Activated CD4-positive, alpha-beta T cell treated with anti-CD3 and anti-CD28 coated beads, Interleukin-2, amount 10 ng/mL, durations not matched to agents 7 days and 5 days (primary cell): Measurements from ENCODE around the gene ZNF560. TPM values are rescaled to one million over a fixed set of nuclear protein-coding genes. Genes with fewer than 3 reads are reported as not detected.
"Not testable (repeated sequence)": the region's sequence is repeated elsewhere in the genome, so short reads cannot be mapped to it uniquely, and the experiment has no call there.

ENCODE experiments used
- CTCF ChIA-PET: fragments of 350-600 bp; sonication (Branson Sonifier 250); formaldehyde crosslinking; loops from one replicate; lab custom pipeline; 2021; ENCODE audit warnings: antibody characterized with exemption; lab: Charles Lee
- POLR2A ChIA-PET: fragments of 350-600 bp; sonication (Branson Sonifier 250); formaldehyde crosslinking; loops from one replicate; lab custom pipeline; 2021; ENCODE audit warnings: antibody characterized with exemption; lab: Charles Lee
- DNase-seq: peaks from one replicate; pipeline ENCODE4 v3.0.0-alpha.2; 2020
- H3K27ac Mint-ChIP-seq: one replicate; pipeline ENCODE4 v1.8.0; 2021; ENCODE audit warnings: mild to moderate bottlenecking, moderate library complexity, mixed read lengths
- H3K27me3 Mint-ChIP-seq: one replicate; pipeline ENCODE4 v1.8.0; 2021; ENCODE audit warnings: mixed read lengths
- H3K36me3 Mint-ChIP-seq: one replicate; pipeline ENCODE4 v1.8.0; 2021; ENCODE audit warnings: low read depth, mixed read lengths
- H3K4me1 Mint-ChIP-seq: one replicate; pipeline ENCODE4 v1.8.0; 2021; ENCODE audit warnings: mixed read lengths
- H3K4me3 Mint-ChIP-seq: one replicate; pipeline ENCODE4 v1.8.0; 2021; ENCODE audit warnings: mild to moderate bottlenecking, moderate library complexity, mixed read lengths
- H3K9me3 Mint-ChIP-seq: one replicate; pipeline ENCODE4 v1.8.0; 2021; ENCODE audit warnings: mixed read lengths
- total RNA-seq, 2 experiments: library from RNA; stranded (reverse); gene quantifications; one replicate each; pipeline ENCODE4 v1.2.3, GENCODE V29; 2021

Gene ZNF560
- under 1 TPM in 1 of 2 experiments, not detected in 1; 0.06 TPM for total RNA-seq

DNA sequence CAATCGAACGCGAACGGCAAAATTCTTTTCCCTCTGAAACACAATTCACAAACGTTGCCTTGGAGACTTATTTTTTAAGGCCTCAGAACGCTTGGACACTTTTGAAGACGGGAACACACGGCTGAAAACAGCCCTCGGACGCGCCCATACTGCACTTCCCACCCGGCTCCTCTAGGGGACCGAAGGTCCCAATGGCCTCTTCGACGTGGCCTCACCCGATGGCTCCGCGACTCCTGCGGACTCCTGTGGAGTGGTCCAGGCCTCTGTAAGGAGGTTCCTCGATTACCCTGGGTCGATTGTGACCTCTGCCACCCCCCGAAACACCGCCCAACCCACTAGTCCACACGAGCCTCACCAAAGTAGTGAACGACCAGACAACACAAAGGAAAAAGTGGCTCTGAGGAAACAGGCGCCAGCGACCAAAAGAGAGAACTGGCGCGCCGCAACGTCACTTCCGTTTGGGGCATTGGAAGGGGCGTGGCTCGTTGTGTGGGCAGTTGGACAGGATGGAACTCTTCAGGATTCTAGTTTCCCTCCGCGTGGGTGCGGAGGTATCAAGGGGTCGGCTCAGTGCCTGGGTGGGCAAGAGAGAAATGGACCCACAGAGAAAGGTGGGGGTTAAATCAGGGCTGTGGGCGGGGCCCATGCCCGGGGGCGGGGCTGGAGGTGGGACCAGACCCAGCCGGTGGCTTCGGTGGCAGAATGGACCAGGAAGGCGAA lies at the start of gene ZNF560:
ZNF560 (minus strand) TSS at position 434 of the 720 bp plus-strand sequence. CDS start 23,303 bp downstream, outside the sequence.
- ChIA-PET CTCF (no interaction called here), POLR2A (no interaction called here)
- H3K27me3 Mint-ChIP-seq = no peaks in the 10 kb centered on the region
- peaks cover 28% of the 10 kb centered on the region for H3K9me3 Mint-ChIP-seq
- peak; percentile 7 for DNase-seq
- peak within 1 kb of the TSS; percentile 53 for H3K4me3 Mint-ChIP-seq
- H3K4me1 Mint-ChIP-seq = peaks cover 8% of the 10 kb centered on the region
- peak within 1 kb of the TSS; percentile 80 for H3K27ac Mint-ChIP-seq
- H3K36me3 Mint-ChIP-seq = peaks cover 10% of the 10 kb centered on the region

DNA sequence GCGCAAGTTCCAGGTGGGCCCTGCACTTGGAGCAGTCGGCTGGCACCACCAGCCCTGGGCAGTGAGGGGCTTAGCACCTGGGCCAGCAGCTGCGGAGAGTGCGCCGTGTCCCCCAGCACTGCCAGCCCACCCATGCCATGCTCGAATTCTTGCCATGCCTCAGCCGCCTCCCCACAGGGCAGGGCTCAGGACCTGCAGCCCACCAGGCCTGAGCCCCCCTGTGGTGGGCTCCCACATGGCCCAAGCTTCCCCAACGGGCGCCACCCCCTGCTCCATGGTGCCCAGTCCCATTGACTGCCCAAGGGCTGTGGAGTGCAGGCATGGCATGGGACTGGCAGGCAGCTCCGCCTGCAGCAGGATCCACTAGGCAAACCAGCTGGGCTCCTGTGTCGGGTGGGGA lies 49.5 kb upstream of the ZNF560 start:
- ChIA-PET POLR2A (no interaction called here), CTCF (interaction anchor here (0.6 kb wide), 1 partner anchor 164 kb away, joined by 4 read pairs; no protein-coding TSS in a partner anchor)
- Mint-ChIP-seq H3K27me3 (no peaks in the 10 kb centered on the region), H3K9me3 (peaks cover 25% of the 10 kb centered on the region), H3K4me3 (no peak overlapping the region), H3K27ac (no peak overlapping the region), H3K36me3 (peaks cover 6% of the 10 kb centered on the region), H3K4me1 (no peaks in the 10 kb centered on the region)
- no peak for DNase-seq

DNA sequence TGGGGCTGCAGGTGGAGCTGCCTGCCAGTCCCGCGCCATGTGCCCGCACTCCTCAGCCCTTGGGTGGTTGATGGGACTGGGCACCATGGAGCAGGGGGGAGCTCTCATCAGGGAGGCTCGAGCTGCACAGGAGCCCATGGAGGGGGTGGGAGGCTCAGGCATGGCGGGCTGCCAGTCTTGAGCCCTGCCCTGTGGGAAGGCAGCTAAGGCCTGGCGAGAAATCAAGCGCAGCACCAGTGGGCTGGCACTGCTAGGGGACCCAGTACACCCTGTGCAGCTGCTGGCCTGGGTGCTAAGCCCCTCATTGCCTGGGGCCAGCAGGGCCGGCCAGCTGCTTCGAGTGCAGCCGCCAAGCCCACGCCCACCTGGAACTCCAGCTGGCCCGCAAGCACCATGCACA lies 42.9 kb upstream of the ZNF560 start:
- H3K4me1 Mint-ChIP-seq = peaks cover 12% of the 10 kb centered on the region
- H3K36me3 Mint-ChIP-seq = peaks cover 30% of the 10 kb centered on the region
- H3K27me3 Mint-ChIP-seq, POLR2A ChIA-PET, DNase-seq, H3K4me3 Mint-ChIP-seq, H3K27ac Mint-ChIP-seq: not testable (repeated sequence)
- CTCF ChIA-PET = interaction anchor here (0.6 to 1.8 kb wide), 2 partner anchors 11 to 185 kb away, joined by 4 to 5 read pairs; no protein-coding TSS in a partner anchor
- H3K9me3 Mint-ChIP-seq = peaks cover 24% of the 10 kb centered on the region

- H3K27me3 Mint-ChIP-seq, DNase-seq, CTCF ChIA-PET, POLR2A ChIA-PET: not testable (repeated sequence)
- H3K36me3 Mint-ChIP-seq = peaks cover 44% of the 10 kb centered on the region
- peaks cover 15% of the 10 kb centered on the region for H3K4me1 Mint-ChIP-seq
- peaks cover 36% of the 10 kb centered on the region for H3K9me3 Mint-ChIP-seq
- peak overlapping the region; percentile 62 for H3K27ac Mint-ChIP-seq
- H3K4me3 Mint-ChIP-seq = peak overlapping the region; percentile 98
Observed at GRCh38 chr19:9539921-9540320, 41.5 kb upstream of the ZNF560 start.

DNA sequence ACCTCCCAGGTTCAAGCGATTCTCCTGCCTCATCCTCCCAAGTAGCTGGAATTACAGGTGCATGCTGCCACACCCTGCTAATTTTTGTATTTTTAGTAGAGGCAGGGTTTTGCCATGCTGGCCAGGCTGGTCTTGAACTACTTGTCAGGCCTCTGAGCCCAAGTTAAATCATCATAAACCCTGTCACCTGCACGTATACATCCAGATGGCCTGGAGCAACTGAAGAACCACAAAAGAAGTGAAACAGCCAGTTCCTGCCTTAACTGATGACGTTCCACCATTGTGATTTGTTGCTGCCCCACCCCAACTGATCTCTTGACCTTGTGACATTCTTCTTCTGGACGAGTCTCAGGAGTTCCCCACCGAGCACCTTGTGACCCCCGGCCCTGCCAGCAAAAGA lies 40.8 kb upstream of the ZNF560 start:
- POLR2A ChIA-PET = not testable (repeated sequence)
- peaks cover 38% of the 10 kb centered on the region for H3K9me3 Mint-ChIP-seq

DNA sequence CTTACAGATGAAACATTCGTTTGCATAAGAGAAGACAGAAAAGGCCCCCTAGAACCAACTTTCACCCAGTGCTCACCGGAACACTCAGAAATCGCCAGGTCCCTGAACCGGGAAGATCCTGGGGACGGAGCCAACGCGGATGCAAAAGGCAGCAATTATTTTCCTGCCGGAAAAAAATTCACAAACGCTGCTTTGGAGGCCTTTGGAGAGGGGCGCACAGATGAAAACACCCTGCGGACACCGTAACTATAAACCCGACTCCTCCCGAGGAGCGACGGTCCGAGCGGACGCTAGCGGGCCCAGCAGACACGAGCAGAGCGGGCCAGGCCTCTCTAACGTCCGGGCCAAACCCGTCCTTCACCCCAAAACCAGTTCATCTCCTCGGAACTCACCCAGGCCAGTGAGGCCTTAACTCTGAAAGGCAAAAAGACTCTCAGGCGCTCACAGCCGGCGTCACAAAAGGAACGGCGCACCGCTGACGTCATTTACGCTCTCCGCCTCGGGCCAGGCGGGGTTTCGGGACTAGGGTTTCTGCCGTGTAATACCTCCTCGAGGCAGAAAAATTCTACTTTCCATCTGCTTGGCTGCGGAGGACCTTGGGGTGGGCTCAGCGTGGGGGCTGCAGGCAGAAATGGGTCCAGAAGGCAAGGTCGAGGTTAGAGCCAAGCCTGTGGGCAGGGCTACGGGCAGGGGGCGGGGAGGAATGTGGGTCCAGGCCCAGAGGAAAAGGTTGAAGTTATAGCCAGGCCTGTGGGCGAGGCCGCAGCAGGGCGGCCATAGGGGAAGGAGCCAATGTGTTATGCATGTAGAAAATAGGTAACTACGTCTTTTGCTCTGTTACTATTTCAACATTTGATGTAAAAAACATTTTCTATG lies 40.0 kb upstream of the ZNF560 start, which contains the start of gene ZNF426:
ZNF426 (minus strand) TSS at position 463 of the 876 bp plus-strand sequence. CDS start 2,413 bp downstream, outside the sequence.
- peak within 1 kb of the TSS; percentile 98 for H3K27ac Mint-ChIP-seq
- peak; percentile 90 for DNase-seq
- peak within 1 kb of the TSS; percentile 98 for H3K4me3 Mint-ChIP-seq
- H3K27me3 Mint-ChIP-seq = no peaks in the 10 kb centered on the region
- peaks cover 15% of the 10 kb centered on the region for H3K4me1 Mint-ChIP-seq
- ChIA-PET POLR2A (no interaction called here), CTCF (no interaction called here)
- H3K36me3 Mint-ChIP-seq = peaks cover 59% of the 10 kb centered on the region
- H3K9me3 Mint-ChIP-seq = peaks cover 45% of the 10 kb centered on the region

More for the DNA sequence above, 40.8 kb upstream of the ZNF560 start:
- H3K4me3 Mint-ChIP-seq = peak overlapping the region; percentile 98
- peak overlapping the region; percentile 98 for H3K27ac Mint-ChIP-seq
- H3K27me3 Mint-ChIP-seq, CTCF ChIA-PET, DNase-seq: not testable (repeated sequence)
- H3K4me1 Mint-ChIP-seq = peaks cover 15% of the 10 kb centered on the region
- peaks cover 51% of the 10 kb centered on the region for H3K36me3 Mint-ChIP-seq

DNA sequence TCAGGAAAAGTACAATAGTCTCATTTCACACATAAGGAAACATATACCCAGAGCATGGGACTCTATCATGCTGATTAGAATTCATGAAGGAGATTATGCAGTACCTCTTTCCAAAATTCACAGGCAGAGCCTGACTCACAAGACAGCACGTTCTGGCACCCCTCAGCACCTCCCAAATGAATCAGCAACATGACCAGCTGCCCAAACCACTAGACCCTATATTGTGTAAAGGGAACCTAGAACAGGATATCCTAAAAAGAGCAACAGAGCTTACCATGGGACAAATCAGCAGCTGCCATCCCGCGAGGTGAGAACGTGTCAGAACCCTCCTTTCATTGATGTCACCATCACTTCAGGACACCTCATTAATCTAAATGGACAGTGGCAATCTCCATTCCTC lies 37.5 kb upstream of the ZNF560 start:
- ChIA-PET POLR2A (no interaction called here), CTCF (interaction anchor here (0.8 kb wide), 1 partner anchor 39 kb away, joined by 6 read pairs; no protein-coding TSS in a partner anchor)
- Mint-ChIP-seq H3K9me3 (peaks cover 58% of the 10 kb centered on the region), H3K27ac (no peak overlapping the region), H3K36me3 (peaks cover 83% of the 10 kb centered on the region), H3K4me3 (no peak overlapping the region), H3K27me3 (no peaks in the 10 kb centered on the region), H3K4me1 (peaks cover 15% of the 10 kb centered on the region)
- no peak for DNase-seq

- no peak for DNase-seq
Observed at GRCh38 chr19:9531933-9532332, 33.5 kb upstream of the ZNF560 start.

DNA sequence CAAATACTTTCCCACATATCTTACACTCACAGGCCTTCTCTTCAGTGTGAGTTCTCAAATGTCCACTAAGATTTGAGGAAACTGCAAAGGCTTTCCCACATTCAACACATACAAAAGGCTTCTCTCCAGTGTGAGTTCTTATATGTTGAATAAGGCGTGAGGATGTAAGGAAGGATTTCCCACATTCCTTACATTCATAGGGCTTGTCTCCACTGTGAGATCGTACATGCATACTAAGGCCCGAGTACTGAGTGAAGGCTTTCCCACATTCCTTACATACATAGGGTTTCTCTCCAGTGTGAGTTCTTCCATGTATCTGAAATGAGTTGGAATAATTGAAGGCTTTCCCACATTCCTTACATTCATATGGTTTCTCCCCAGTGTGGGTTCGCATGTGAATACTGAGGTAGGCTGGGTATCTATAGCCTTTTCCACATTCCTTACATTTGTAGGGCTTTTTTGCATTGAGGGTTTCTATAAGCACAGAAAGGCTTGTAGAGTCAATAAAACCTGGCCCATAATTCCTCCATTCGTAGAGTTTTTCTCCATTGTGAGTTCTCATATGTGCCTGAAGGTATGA lies 30.4 kb upstream of the ZNF560 start:
- peaks cover 71% of the 10 kb centered on the region for H3K9me3 Mint-ChIP-seq
- H3K27ac Mint-ChIP-seq = no peak overlapping the region
- H3K36me3 Mint-ChIP-seq = peaks cover 83% of the 10 kb centered on the region
- CTCF ChIA-PET = no interaction called here
- no peak overlapping the region for H3K4me3 Mint-ChIP-seq
- no peak for DNase-seq
- H3K4me1 Mint-ChIP-seq = no peaks in the 10 kb centered on the region
- H3K27me3 Mint-ChIP-seq = no peaks in the 10 kb centered on the region
- POLR2A ChIA-PET = no interaction called here

More at GRCh38 chr19:9531933-9532332, 33.5 kb upstream of the ZNF560 start:
- peaks cover 70% of the 10 kb centered on the region for H3K9me3 Mint-ChIP-seq
- no peaks in the 10 kb centered on the region for H3K27me3 Mint-ChIP-seq
- peaks cover 3% of the 10 kb centered on the region for H3K4me1 Mint-ChIP-seq
- no peak overlapping the region for H3K27ac Mint-ChIP-seq
- ChIA-PET CTCF (no interaction called here), POLR2A (no interaction called here)
- H3K4me3 Mint-ChIP-seq = no peak overlapping the region
- H3K36me3 Mint-ChIP-seq = peaks cover 92% of the 10 kb centered on the region

GRCh38 chr19:9523885-9524474 lies 25.6 kb upstream of the ZNF560 start:
- Mint-ChIP-seq H3K27ac (no peak overlapping the region), H3K36me3 (peaks cover 49% of the 10 kb centered on the region), H3K9me3 (peaks cover 60% of the 10 kb centered on the region), H3K4me1 (no peaks in the 10 kb centered on the region), H3K4me3 (no peak overlapping the region), H3K27me3 (no peaks in the 10 kb centered on the region)
- no peak for DNase-seq
- POLR2A ChIA-PET = no interaction called here
- CTCF ChIA-PET = no interaction called here

- Mint-ChIP-seq H3K4me1 (no peaks in the 10 kb centered on the region), H3K27ac (no peak overlapping the region), H3K9me3 (peaks cover 41% of the 10 kb centered on the region), H3K36me3 (no peaks in the 10 kb centered on the region), H3K27me3 (no peaks in the 10 kb centered on the region), H3K4me3 (no peak overlapping the region)
- DNase-seq = no peak
- ChIA-PET POLR2A (no interaction called here), CTCF (no interaction called here)
Observed at GRCh38 chr19:9507285-9507684, 8.9 kb upstream of the ZNF560 start.

- no peak for DNase-seq
- POLR2A ChIA-PET = no interaction called here
- CTCF ChIA-PET = no interaction called here
- H3K4me1 Mint-ChIP-seq = peaks cover 8% of the 10 kb centered on the region
- peaks cover 31% of the 10 kb centered on the region for H3K9me3 Mint-ChIP-seq
- H3K27ac Mint-ChIP-seq = no peak overlapping the region
- no peaks in the 10 kb centered on the region for H3K27me3 Mint-ChIP-seq
- no peak overlapping the region for H3K4me3 Mint-ChIP-seq
- peaks cover 9% of the 10 kb centered on the region for H3K36me3 Mint-ChIP-seq
Observed at GRCh38 chr19:9500796-9501195, 2.4 kb upstream of the ZNF560 start.
